GM21367 (cell line): ENCODE data around the gene COQ8A.

Experiments
- ATAC-seq: cut with Tn5 transposase; IDR thresholded peaks from one replicate; pipeline ENCODE4 v1.9.1; 2021; ENCODE audit not compliant: unreplicated experiment

The COQ8A gene

DNA sequence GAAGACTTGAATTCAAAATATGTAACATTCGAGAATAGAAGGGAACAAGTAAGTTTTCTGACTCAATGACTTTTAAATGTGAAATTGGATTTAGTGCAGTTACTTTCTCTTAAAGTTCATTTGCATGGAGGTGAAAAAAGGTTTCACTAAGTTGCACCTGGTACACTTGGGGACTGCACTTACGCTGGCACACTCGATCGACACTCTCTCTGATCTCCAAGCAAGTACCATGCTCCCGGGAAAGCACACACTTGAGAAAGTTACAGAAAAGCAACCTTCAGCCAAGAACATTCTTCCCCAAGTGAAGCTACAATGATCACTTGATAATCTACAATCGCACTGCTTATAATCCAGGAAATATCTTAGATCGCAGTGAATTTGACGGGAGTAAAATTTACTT is 63.1 kb downstream of the COQ8A start:
- ATAC-seq = no peak

DNA sequence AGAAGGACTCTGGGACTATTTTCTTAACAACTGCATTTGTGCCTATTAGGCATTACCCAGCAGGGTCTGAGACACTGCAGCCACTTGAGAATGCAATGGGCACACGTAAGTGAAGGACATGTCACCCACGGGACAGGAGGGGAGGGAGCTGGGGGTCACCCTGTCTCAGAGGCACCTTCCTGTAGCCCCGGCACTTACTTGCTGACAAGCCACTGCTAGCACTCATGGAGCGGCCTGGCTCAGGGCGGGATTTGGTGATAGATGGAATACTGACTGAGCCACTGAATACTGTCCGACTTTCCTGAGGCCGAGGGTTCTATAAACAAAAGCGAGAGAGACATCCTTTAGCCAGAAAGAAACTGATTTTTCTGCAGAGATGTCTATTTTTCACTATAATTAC is 64.7 kb downstream of the COQ8A start:
- ATAC-seq = no peak

DNA sequence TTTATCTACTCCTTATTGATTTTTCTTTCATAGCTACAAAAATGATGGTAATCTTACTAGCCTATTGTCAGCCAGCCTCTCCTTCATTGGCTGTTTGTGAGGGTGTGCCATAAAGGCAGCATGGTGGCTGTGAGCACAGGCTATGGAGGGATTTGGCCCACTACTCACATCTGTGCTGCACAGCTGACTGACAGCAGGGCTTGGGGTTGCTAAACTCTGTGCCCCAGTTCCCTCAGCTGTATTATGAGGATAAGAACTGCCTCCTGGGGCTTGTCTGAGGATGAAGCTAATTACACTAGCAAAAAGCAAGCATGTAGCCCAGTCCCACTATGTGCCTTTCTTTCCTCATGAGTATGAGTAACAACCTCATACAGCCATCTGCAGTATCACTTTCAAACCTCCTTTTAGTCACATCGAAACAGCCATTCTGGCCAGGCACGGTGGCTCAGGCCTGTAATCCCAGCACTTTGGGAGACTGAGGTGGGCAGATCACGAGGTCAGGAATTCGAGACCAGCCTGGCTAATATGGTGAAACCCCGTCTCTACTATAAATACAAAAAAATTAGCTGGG is 66.2 kb downstream of the COQ8A start:
- ATAC-seq = peak; percentile 62

DNA sequence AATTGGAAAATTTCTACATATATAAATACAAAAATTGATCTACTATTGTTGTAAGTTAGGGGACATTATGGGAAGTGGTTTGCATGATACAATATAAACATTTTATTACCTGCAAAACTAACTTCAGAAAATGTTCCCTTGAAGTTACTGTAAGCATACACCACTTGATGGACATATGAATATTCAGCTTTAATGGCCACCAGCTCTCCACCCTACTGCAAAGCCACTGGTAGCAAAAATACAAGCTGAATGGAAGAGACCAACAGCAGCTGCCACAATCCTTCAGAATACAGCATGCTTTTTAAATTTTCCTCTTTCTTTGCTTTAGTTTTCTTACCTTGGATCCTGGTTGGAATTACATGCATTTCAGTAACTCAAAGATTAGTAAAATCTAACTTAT is 69.8 kb downstream of the COQ8A start:
- ATAC-seq = no peak

DNA sequence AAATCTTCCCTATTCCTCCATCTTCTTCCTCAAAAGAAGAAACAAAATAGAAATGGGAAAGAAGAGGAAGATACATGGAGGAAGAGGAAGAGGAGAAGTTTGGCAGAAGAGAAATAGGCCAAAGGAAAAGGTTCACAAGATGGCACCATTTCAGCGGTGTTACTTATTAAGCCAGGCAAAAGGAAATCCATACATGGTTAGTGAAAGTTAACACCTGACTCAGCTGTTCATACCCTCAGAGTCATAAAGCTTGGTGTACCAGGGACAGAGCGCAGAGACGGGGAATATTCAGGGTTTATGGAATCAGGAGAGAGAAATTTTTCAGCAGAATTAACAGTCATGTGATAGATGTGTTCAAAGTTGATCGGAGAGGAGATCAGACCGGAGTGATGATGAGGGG is 70.6 kb downstream of the COQ8A start:
- no peak for ATAC-seq

DNA sequence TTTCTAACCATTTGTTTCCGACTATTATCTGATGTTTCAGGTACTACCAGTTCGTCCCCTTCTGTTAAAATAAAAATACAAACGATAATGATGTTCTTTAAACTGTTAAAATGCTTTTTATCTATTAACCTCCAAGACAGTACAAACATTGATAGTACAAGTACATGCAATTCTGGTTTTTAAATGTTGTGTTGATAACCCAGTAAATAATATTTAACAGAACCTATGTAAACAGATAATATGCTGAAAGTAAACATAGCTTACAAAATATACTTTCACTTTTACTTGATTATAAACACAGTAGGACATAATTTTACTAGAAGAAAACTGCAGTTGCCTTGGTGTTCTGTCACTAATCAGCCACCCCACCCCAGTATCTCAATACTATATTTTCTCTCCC is 76.9 kb downstream of the COQ8A start:
- ATAC-seq = no peak

DNA sequence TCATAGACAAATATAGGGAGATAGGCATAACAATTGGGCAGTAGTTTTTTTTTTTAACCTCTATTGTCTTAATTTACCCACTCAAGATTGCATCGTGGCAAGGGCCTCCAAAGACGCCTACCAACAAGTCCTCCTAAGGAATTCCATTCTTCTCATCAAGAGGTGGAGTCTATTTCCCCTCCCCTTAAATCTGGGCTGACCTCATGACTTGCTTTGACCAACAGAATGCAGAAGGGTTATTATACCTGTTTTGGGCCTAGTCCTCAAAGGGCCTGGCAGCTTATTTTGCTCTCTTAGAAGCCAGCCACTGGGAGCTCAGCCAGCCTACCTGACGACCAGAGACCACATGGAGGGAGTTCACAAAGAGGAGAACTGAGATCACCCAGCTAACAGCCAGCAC is 92.3 kb downstream of the COQ8A start:
- ATAC-seq = no peak

DNA sequence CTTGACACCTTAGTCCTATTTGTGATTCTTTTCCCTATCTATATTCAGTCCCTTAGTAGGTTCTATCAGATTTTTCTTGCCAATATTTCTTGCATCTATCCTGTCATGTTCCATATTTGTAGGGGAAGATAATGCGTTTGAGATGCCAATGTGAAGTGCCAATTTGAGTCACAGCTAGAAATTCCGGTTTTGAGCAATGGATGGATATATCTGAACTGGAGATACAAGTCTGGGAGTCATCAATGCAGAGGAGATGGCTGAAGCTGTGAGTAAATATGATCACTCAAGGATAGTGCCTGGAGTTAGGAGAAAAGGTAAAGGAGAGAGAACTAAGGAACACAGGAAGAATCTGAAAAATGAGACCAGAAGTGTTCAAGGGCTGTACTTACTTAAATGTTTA is 93.8 kb downstream of the COQ8A start:
- no peak for ATAC-seq

DNA sequence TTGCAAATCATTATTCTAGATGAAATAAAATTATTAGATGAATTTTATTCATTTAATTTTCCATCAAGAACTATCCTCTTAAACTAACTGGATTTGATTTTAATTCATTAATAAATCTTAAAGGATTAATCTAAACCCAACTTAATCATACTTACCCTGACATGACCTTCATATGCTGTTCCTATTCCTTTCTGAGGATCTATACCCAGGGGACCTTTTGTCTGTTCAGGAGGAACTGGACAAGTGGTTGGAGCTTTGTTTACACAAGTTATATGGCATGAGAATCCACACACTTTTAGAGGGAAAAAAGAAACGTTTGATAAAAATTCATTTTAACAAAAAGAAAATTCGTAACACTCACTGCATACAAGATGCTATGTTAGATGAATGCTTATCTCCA is 95.2 kb downstream of the COQ8A start:
- no peak for ATAC-seq

DNA sequence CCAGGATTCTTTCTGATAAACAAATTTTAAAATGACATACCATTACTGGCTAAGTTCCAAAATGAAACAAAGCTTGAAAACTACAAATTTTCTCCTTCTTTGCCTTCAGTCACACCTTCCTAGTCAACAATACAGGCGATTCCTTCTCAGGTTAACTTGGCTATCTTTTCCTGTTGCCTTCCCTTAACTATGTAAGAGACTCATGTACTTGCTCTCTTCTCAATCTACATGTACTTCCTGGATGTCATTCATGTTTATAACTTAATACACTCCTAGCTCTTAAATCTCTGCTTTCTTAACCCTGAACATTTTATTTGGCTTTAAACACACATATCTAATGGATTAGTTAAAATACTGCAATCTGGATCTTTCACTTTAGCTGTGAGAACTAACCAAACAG is 97.0 kb downstream of the COQ8A start:
- ATAC-seq = no peak
